Osteoblast (primary cell): ENCODE data around the gene TCF4. TPM values are rescaled to one million over a fixed set of nuclear protein-coding genes. Genes with fewer than 3 reads are reported as not detected.

Source experiments
- DNase-seq: peaks from one replicate; pipeline ENCODE4 v3.0.0; 2011; ENCODE audit warnings: low spot score, mixed read lengths; ENCODE audit not compliant: insufficient read length; ENCODE audit errors: missing footprints
- H2AFZ ChIP-seq: 2 replicates; pipeline ENCODE4 v1.6.0; 2011; ENCODE audit warnings: mild to moderate bottlenecking, low read length
- H3K27ac ChIP-seq: 2 replicates; pipeline ENCODE4 v1.5.1; 2011; ENCODE audit warnings: mild to moderate bottlenecking, low read depth, low read length, moderate library complexity
- H3K27me3 ChIP-seq: 2 replicates; pipeline ENCODE4 v1.6.0; 2012; ENCODE audit warnings: mild to moderate bottlenecking, control low read depth, inconsistent platforms, low read length, moderate library complexity; ENCODE audit not compliant: insufficient read depth
- H3K36me3 ChIP-seq: 2 replicates; pipeline ENCODE4 v1.5.1; 2011; ENCODE audit warnings: mild to moderate bottlenecking, low read length, control low read depth, moderate library complexity; ENCODE audit not compliant: insufficient read depth
- H3K4me1 ChIP-seq: 2 replicates; pipeline ENCODE4 v1.5.1; 2011; ENCODE audit warnings: mild to moderate bottlenecking, low read length, control low read depth, moderate library complexity; ENCODE audit not compliant: insufficient read depth
- H3K4me2 ChIP-seq: 2 replicates; pipeline ENCODE4 v1.6.0; 2011; ENCODE audit warnings: mild to moderate bottlenecking, low read length; ENCODE audit not compliant: insufficient read depth
- H3K4me3 ChIP-seq: fragments of 200-600 bp; sonication (generic); 3 replicates; pipeline ENCODE4 v1.5.1; 2012; ENCODE audit warnings: mild to moderate bottlenecking, low read length, inconsistent platforms; ENCODE audit not compliant: insufficient read depth
- H3K79me2 ChIP-seq: 2 replicates; pipeline ENCODE4 v1.6.0; 2012; ENCODE audit warnings: mild to moderate bottlenecking, low read length, control low read depth, inconsistent platforms; ENCODE audit not compliant: insufficient read depth
- H3K9me3 ChIP-seq: 2 replicates; pipeline ENCODE4 v1.5.1; 2011; ENCODE audit warnings: low read depth, low read length, control low read depth
- H4K20me1 ChIP-seq: 2 replicates; pipeline ENCODE4 v1.6.0; 2012; ENCODE audit warnings: mild to moderate bottlenecking, low read length, control low read depth; ENCODE audit not compliant: insufficient read depth
- total RNA-seq: library from RNA; depleted of rRNA; stranded (reverse); fragments of >200 nt; gene quantifications from 2 replicates; pipeline ENCODE4 v1.2.3, GENCODE V29; 2012
- TF ChIP-seq, protein P1 (sequence below): IDR thresholded peaks from 2 replicates; pipeline ENCODE4 v1.5.1; 2011; ENCODE audit warnings: mild to moderate bottlenecking, low read depth, low read length, moderate library complexity; ENCODE audit errors: extremely low read depth

TCF4 gene
- total RNA-seq, 1 donor, result 87.2 TPM

DNA sequence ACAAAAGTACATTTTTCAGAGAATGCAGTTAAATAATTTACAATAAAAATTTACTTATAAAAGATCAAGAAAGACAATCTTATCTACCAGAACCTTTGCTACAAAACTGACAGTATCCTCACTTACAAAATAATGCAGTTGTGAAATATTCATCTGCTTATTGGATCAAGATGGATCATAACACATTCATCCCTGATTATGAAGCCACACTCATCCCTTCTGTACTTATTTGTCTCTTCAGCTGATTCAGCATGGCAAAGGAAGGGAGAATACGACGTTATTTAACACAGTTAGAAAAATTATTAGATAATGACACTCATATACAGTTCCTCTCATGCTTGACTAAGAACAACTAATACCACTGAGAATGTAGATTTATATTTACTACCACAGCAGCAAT is 46.4 kb downstream of the TCF4 start:
- no peak overlapping the region for H2AFZ ChIP-seq
- TF ChIP-seq, protein P1, sequence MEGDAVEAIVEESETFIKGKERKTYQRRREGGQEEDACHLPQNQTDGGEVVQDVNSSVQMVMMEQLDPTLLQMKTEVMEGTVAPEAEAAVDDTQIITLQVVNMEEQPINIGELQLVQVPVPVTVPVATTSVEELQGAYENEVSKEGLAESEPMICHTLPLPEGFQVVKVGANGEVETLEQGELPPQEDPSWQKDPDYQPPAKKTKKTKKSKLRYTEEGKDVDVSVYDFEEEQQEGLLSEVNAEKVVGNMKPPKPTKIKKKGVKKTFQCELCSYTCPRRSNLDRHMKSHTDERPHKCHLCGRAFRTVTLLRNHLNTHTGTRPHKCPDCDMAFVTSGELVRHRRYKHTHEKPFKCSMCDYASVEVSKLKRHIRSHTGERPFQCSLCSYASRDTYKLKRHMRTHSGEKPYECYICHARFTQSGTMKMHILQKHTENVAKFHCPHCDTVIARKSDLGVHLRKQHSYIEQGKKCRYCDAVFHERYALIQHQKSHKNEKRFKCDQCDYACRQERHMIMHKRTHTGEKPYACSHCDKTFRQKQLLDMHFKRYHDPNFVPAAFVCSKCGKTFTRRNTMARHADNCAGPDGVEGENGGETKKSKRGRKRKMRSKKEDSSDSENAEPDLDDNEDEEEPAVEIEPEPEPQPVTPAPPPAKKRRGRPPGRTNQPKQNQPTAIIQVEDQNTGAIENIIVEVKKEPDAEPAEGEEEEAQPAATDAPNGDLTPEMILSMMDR, result no peak
- H3K27me3 ChIP-seq, result no peaks in the 10 kb centered on the region
- no peak overlapping the region for H3K4me2 ChIP-seq
- no peak for DNase-seq
- no peaks in the 10 kb centered on the region for H4K20me1 ChIP-seq
- peaks cover 37% of the 10 kb centered on the region for H3K79me2 ChIP-seq
- H3K4me1 ChIP-seq, result peaks cover 5% of the 10 kb centered on the region
- no peaks in the 10 kb centered on the region for H3K36me3 ChIP-seq
- H3K4me3 ChIP-seq, result no peak overlapping the region
- H3K27ac ChIP-seq, result no peak overlapping the region
- H3K9me3 ChIP-seq, result no peaks in the 10 kb centered on the region

DNA sequence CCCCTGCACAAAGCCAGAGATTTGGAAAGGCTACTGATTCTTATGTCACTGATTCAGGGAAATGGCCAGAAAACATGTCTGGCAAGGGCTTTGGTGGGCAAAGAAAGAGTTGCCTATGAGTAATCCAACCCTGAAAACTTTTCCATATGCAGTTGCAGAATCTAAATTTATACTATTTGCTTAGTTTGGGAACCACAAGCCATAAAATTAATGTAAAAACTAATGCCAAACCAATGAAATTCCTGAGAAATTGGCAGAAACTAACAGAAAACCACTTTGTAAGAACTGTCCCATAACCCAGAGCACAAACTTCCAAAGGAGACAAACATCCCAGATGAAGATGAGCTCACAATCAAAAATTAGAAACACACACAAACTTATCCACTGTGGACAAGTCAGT is 48.8 kb downstream of the TCF4 start:
- Histone ChIP-seq H3K27ac (peak overlapping the region; percentile 27), H3K27me3 (no peaks in the 10 kb centered on the region), H3K4me3 (no peak overlapping the region), H3K4me2 (no peak overlapping the region), H2AFZ (no peak overlapping the region), H3K79me2 (peaks cover 29% of the 10 kb centered on the region), H3K9me3 (no peaks in the 10 kb centered on the region), H4K20me1 (peaks cover 2% of the 10 kb centered on the region), H3K36me3 (no peaks in the 10 kb centered on the region), H3K4me1 (peaks cover 5% of the 10 kb centered on the region)
- DNase-seq, result no peak
- TF ChIP-seq, protein P1, result no peak

DNA sequence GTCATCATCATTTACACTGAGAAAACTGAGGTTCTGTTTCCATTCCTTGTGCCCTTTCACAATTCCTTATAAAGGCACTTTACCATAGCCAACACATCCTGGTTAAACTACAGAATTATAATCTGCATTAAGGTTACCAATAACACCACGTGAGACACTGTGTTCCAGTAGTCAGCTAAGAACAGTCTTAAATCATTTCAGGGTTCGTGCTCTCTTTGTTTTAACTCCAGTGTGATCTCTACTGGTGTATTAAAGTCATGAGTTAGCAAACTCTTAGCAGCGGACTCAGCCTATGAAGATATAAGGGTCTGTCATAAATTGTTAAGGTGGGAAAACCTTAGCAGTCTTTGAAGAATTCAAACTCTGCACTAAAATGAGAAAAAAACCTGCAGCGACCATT is 53.0 kb downstream of the TCF4 start:
- Histone ChIP-seq H3K27ac (no peak overlapping the region), H2AFZ (no peak overlapping the region), H3K9me3 (no peaks in the 10 kb centered on the region), H3K36me3 (no peaks in the 10 kb centered on the region), H3K4me2 (no peak overlapping the region), H3K4me3 (no peak overlapping the region), H4K20me1 (peaks cover 5% of the 10 kb centered on the region), H3K27me3 (no peaks in the 10 kb centered on the region), H3K4me1 (peaks cover 5% of the 10 kb centered on the region), H3K79me2 (peaks cover 43% of the 10 kb centered on the region)
- TF ChIP-seq, protein P1, result no peak
- no peak for DNase-seq

DNA sequence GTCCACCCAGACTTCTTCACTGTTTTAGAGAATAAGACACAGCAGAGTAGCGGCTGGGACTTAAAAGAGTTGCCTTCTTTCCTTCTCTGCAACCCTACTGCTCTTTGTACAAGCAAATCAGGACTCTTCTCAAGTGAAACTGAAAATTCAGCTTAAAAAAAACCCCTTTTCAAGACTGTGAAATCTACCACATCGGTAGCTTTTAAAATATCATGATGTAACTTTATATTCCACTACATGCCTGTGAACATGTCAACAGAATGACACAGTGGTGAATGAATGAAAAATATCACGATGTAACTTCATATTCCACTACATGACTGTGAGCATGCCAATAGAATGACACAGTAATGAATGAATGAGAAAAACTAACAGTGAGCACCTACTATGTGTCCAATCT is 53.4 kb downstream of the TCF4 start:
- Histone ChIP-seq H2AFZ (no peak overlapping the region), H3K9me3 (no peaks in the 10 kb centered on the region), H4K20me1 (peaks cover 5% of the 10 kb centered on the region), H3K4me1 (peaks cover 5% of the 10 kb centered on the region), H3K36me3 (no peaks in the 10 kb centered on the region), H3K27ac (no peak overlapping the region), H3K79me2 (peaks cover 46% of the 10 kb centered on the region), H3K4me2 (peak overlapping the region; percentile 18), H3K27me3 (no peaks in the 10 kb centered on the region), H3K4me3 (no peak overlapping the region)
- no peak for DNase-seq
- TF ChIP-seq, protein P1, result no peak
